ENCODE measurements around the gene RAP1GAP2.

DNA sequence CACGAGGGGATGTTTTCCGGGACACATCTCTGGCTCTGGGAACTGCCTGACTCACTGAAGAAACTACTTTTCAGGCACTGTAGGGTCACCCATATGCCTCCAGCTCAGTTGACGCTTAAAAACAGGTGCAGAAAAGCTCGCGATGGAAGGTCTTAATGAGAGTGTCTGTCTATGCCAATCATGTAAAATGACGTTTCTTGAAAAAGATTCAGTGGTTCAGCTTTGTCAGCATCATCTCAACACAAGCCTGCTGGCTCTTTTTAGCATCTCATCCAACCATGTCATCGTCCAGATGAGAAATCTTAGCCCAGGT lies 239.7 kb downstream of the RAP1GAP2 start:
- TF ChIP-seq EZH2 (IDR thresholded peaks at IDR 0.05; ENCODE audit: borderline replicate concordance, low read depth, low read length, severe bottlenecking) = no peak
- TF ChIP-seq, protein P1, sequence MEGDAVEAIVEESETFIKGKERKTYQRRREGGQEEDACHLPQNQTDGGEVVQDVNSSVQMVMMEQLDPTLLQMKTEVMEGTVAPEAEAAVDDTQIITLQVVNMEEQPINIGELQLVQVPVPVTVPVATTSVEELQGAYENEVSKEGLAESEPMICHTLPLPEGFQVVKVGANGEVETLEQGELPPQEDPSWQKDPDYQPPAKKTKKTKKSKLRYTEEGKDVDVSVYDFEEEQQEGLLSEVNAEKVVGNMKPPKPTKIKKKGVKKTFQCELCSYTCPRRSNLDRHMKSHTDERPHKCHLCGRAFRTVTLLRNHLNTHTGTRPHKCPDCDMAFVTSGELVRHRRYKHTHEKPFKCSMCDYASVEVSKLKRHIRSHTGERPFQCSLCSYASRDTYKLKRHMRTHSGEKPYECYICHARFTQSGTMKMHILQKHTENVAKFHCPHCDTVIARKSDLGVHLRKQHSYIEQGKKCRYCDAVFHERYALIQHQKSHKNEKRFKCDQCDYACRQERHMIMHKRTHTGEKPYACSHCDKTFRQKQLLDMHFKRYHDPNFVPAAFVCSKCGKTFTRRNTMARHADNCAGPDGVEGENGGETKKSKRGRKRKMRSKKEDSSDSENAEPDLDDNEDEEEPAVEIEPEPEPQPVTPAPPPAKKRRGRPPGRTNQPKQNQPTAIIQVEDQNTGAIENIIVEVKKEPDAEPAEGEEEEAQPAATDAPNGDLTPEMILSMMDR (IDR thresholded peaks at IDR 0.05; ENCODE audit: borderline replicate concordance, extremely low read depth, low read length, poor library complexity, severe bottlenecking) = no peak

Measured in DND-41 (cell line).